GM18873 (cell line): ENCODE data around the gene OSBPL7.

Source experiments
- ATAC-seq: cut with Tn5 transposase; IDR thresholded peaks from one replicate; pipeline ENCODE4 v1.9.1; 2021; ENCODE audit warnings: mild to moderate bottlenecking, moderate library complexity, moderate number of reproducible peaks; ENCODE audit not compliant: unreplicated experiment, low FRiP score

Gene OSBPL7

DNA sequence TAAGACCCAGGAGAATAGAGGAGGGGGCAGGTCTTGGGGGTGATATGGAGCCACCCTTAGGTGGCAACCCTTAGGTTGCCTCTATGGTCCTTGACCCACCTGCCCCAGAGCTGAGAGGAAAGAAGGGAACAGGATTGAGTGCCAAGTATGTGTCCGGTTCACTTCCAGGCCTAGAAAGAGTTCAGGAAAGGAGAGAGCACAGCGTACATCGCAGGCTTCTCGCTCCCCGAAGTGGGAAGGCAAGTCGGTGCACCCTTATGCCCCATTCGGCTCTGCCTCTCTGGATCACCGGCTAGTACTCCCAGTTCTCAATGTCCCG is 28.7 kb upstream of the OSBPL7 start:
- no peak for ATAC-seq

- no peak for ATAC-seq
Measured at GRCh38 chr17:47848198-47848513, 26.6 kb upstream of the OSBPL7 start.

DNA sequence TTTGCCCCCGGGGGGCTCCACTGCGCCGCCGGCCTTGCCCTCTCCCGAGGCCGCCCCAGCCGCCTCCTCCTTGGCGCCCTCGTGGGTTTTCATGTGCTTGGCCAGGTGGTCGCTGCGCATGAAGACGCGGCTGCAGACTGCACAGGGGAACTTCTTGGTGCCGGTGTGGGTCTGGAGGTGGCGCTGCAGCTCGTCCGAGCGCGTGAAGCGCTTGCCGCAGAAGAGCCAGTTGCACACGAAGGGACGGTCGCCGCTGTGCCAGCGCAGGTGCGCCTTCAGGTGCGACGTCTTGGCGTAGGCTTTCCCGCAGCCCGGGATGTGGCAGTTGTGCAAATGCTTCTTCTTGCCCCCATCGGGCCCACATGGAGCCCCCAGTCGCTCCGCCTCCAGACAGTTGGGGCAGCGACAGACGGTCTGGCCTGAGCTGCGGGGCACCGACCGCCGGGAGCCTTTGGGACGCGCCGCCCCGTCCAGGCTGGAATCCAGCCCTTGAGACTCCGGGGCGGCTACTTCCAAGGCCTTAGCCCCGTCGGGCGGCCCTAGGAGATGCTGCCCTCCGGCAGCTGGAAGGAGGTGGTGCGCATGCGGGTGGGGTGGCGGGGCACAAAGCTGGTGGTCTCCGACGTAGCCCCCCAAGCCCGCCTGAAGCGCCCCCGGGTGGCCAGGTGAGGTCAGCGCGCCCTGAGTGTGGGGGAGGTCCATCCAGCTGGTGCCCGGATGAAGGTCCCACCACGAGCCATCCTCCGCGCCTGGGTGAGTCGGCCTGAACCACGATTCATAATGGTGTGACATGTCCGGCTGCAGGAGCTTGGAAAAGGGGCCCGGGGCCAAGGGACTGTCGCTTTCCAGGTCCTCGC is 26.0 kb upstream of the OSBPL7 start:
- ATAC-seq, result no peak

GRCh38 chr17:47846716-47847340 is 25.2 kb upstream of the OSBPL7 start:
- no peak for ATAC-seq

DNA sequence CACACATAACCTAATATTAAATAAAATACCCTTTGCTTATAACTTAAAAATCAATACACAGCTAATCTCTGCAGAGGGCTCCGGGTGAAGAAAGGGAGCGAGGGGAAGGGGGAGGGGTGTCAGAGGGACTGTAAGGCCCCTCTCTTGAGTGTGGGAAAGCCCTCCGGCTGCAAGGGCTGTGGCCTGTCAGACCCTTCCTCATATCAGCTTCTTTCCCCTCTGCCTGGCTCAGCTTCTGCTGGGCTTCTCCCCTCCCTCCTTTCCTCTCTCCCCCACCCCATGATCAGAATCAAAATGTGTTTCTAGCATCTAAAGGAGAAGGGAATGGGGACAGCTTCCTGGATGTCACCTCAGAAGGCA is 24.1 kb upstream of the OSBPL7 start:
- ATAC-seq, result no peak

- no peak for ATAC-seq
Measured at GRCh38 chr17:47844814-47845715, 23.5 kb upstream of the OSBPL7 start.

- ATAC-seq, result no peak
Measured at GRCh38 chr17:47844227-47844626, 22.6 kb upstream of the OSBPL7 start.

DNA sequence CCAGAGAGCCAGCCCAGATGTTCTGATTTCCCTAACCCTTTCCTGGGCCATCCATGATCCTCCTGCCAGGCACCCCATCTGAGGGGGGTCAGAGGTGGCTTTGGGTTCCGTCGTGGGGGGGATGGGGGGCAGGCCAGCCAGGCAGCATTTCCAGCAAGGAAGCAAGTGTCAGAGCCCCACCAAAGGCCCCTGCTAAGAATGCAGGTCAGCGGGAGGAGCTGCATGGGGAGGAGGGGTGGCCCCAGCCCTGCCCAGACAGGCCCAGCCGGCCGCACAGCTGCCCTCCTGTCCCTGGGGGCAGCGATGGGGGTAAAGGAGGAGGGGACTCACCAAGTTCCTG is 21.8 kb upstream of the OSBPL7 start:
- no peak for ATAC-seq

DNA sequence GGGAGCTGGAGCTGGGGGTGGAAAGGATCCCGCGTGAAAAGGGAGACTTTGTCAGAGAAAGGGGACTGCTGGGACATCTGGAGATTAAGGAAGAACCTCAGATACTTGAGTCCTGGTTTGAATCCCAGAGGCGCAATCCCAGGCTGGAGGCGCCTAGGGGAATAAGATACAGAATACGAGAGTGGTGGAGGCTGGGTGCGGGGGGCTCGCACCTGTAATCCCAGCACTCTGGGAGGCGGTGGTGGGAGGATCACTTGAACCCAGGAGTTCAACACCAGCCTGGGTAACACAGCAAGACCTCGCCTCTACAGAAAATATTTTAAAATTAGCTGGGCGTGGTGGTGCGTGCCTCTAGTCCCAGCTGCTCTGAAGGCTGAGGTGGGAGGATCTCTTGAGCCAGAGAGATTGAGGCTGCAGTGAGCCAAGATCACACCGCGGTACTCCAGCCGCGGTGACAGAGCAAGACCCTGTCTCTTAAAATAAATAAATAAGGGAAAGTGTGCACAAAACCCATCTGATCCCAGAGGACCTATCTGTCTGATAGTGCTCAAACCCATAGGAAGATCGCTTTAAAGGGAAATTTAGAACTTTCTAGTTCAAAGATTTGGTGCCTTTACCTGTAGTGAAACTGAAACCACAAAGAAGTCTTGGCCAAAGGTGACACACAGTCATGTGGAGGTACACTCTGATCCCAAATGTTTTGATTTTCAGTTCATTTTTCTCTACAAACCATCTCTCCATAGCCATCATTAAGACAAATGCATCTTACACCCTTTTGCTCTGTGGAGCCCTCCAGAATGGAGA is 20.1 kb upstream of the OSBPL7 start:
- ATAC-seq, result no peak

DNA sequence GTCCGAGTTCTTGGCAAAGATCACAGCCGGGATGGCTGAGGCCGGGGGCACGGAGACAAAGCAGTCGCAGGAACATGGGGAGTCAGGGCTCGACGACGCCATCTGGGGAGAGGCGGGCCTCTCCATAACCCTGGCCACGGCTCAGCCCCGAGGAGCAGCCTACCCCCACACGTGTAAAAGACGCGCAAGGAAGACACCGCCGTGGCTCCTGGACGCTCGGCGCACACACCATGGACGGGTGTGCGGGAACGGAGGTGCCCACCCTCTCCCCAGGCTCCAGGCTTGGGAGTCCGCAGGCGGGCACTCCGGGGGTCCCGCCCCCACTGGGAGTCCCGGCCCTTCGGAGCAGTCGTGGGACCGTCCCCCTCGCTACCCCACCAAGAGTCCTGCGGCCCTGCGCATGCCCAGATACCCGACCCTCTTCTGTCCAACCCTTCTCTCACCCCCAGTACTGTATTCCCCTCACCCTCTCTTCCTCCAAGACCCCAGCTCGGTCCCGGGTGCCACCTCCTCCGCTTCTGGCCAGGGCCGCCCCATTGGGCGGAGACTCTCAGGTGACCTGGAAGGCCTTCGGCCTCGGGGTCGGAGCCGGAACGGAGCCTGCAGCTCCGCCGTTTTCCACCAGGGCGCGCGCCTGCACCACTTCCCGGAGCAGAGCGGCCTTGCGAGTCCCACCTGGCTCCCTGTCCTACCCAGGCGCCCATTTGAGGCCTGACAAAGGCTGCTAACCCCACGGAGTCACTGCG is 19.3 kb upstream of the OSBPL7 start, which contains the start of gene SCRN2:
TSS of gene SCRN2 (minus strand) at position 532 of the 746 bp plus-strand sequence. CDS start at position 102, 430 bp downstream.
- ATAC-seq, result no peak

DNA sequence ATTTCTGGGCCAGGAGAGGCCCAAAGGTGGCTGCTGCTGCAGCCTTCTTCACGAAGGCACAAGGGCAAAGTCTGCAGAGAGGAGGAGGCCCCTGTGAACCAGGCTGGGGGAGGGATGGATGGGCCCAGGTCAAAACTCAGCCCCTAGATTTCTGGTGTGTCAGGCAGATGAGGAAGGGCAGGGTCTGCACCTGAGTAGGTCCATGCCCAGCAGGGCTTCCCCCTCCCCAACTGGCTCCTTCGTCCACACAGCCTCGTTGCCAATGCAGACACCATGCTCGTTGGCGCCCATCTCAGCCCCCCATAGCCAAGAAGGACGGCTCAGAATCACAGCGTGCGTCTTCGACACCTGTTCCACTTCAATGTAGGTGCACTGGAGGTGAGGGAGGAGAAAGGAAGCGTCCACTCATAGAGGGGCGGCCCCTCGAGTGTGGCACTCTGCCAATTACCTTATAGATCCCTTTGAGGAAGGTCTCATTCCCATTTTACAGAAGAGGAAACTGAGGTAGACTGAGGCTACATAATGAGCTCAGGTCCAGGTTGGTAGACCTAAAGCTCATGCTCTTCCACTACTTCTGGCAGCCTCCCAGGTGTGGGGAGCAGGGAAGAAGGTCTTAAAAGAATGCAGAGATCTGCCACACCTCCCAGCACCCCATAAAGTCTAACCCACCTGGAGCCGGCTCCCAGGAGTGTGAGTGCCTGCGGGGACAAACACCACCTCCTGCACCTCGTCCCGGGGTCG is 18.6 kb upstream of the OSBPL7 start:
- no peak for ATAC-seq

DNA sequence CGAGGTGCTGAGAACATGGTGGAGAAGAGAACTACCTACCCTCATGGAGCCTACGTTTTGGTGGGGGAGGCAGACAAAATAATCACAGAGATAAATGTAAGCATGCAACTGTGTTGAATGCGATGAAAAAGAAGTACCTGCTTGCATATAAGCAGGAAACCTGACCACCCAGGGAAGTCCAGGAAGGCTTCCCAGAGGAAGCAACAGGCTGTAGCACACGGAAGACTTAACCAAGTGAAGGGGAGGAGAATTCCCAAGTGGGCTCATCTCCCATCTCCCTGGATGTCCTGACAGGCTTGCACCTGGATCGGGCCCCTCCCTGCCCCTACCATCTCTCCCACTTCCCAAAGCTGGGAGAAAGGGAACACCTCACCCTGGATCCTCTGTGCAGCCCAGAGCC is 17.5 kb upstream of the OSBPL7 start:
- no peak for ATAC-seq

- no peak for ATAC-seq
Measured at GRCh38 chr17:47838636-47839035, 17.0 kb upstream of the OSBPL7 start.

- no peak for ATAC-seq
Measured at GRCh38 chr17:47837401-47838039, 15.9 kb upstream of the OSBPL7 start.

GRCh38 chr17:47836601-47837000 is 15.0 kb upstream of the OSBPL7 start:
- ATAC-seq, result no peak

GRCh38 chr17:47834756-47835155 is 13.2 kb upstream of the OSBPL7 start:
- no peak for ATAC-seq

DNA sequence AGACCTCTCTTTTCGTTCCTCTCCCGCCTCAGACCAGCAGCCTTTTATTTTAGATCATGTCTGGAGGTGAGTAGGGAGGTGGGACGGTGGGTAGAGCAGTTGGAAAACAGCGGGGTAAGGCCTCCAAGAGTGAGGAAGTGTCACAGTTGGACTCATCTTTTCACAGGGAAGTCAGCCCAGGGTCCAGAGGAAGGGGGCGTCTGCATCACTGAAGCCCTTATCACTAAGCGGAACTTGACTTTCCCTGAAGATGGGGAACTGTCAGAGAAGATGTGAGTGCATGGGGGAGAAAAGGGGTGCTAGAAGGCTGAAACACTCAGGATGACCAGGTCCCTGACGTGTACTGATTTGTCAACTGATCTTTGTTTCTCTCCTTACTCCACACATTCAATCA is 10.3 kb upstream of the OSBPL7 start:
- ATAC-seq, result peak; percentile 6

DNA sequence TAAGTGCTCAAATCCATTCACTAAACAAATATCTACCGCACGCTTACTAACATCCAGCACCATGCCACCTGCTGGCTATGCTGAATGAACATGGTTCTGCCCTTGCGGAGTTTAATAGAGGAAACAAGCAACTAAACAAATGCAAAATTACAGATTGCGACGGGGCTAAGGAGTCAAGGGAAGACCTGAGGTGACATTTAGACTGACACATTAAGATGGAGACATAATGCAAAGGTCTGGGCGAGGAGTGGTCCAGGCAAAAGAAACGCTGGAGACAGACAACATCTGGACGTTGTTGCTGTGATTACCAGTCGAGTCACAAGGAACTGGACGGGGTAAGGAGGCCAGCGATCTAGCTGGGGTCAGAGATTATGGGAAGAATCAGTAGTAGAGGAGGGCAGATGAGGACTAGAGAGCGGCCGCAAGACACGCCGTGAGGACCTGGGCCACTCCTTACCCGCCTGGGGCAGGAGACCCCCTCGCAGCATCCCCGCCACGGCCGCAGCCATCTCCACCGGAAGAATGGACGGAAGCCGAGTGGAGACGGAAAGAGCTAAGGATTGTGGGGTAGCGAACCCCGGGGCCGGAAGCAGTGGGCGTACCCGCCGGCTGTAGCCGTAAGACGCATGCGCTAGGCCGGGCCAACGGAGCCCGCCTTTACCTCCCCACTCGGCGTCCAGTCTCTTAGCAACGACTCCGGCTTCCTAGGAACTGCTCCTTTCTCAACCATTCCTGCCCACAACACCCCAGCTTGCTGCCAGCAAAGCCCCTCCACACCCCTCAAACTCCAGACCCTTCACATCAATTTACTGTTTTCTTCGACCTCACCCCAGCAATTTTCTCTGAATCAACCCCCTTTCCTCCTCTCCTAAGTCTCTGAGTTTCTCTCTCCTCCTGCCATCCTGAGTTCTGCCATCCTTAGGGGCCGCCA is 9.7 kb upstream of the OSBPL7 start, which contains the start of the genes LRRC46 and MRPL10:
TSS of gene LRRC46 (plus strand) at position 668 of the 931 bp plus-strand sequence. CDS start 320 bp downstream, outside the sequence.
TSS of gene MRPL10 (minus strand) at position 539 of the 931 bp plus-strand sequence. CDS start at position 509, 30 bp downstream.
- ATAC-seq, result peak; percentile 68
